Common myeloid progenitor, CD34-positive (primary cell): ENCODE results near the gene SNX20.

ENCODE experiments used
- CTCF ChIA-PET: fragments of 350-600 bp; sonication (Branson Sonifier 250); formaldehyde crosslinking; loops from one replicate; lab custom pipeline; 2021; ENCODE audit warnings: antibody characterized with exemption; lab: Charles Lee
- POLR2A ChIA-PET: fragments of 350-600 bp; sonication (Branson Sonifier 250); formaldehyde crosslinking; loops from one replicate; lab custom pipeline; 2021; ENCODE audit warnings: antibody characterized with exemption; lab: Charles Lee
- DNase-seq, 3 donors: peaks; one replicate each; pipeline versions ENCODE4 v3.0.0 to v3.0.0-alpha.2; 2013
- H3K27ac ChIP-seq, 2 experiments: 1 replicate in 1 of 2; 2 replicates in 1 of 2; pipeline ENCODE4 v1.7.0; 2013; ENCODE audit warnings: inconsistent platforms in 2 of 2, low read length in 2 of 2, mild to moderate bottlenecking in 2 of 2, low read depth in 1 of 2, moderate library complexity in 1 of 2; ENCODE audit not compliant: severe bottlenecking in 2 of 2, insufficient read depth in 1 of 2, poor library complexity in 1 of 2
- H3K27me3 ChIP-seq, 5 experiments: replicated peaks in 2 of 5; 1 replicate in 3 of 5; 2 replicates in 2 of 5; pipeline versions ENCODE4 v1.6.1 to v1.7.0; 2013; ENCODE audit warnings: low read length in 4 of 5, mild to moderate bottlenecking in 2 of 5, moderate library complexity in 2 of 5, inconsistent platforms in 1 of 5; ENCODE audit not compliant: insufficient read depth in 5 of 5, control insufficient read depth in 4 of 5
- H3K36me3 ChIP-seq, 4 experiments: 1 replicate in 2 of 4; 2 replicates in 2 of 4; pipeline versions ENCODE4 v1.6.1 to v1.7.0; 2013; ENCODE audit warnings: low read length in 3 of 4, control low read depth in 1 of 4, mild to moderate bottlenecking in 1 of 4; ENCODE audit not compliant: control insufficient read depth in 4 of 4, insufficient read depth in 4 of 4
- H3K4me1 ChIP-seq, 4 experiments: 1 replicate in 3 of 4; 2 replicates in 1 of 4; pipeline versions ENCODE4 v1.6.1 to v1.7.1; 2013; ENCODE audit warnings: low read length in 3 of 4, mild to moderate bottlenecking in 3 of 4, control low read depth in 1 of 4, inconsistent platforms in 1 of 4, moderate library complexity in 1 of 4; ENCODE audit not compliant: control insufficient read depth in 4 of 4, insufficient read depth in 4 of 4; ENCODE audit errors: control extremely low read depth in 1 of 4
- H3K4me3 ChIP-seq, 7 experiments: 1 replicate in 4 of 7; 2 replicates in 3 of 7; pipeline versions ENCODE4 v1.5.1 to v1.7.0; 2013; ENCODE audit warnings: mild to moderate bottlenecking in 7 of 7, low read length in 6 of 7, moderate library complexity in 6 of 7, inconsistent platforms in 2 of 7, low read depth in 2 of 7, control low read depth in 1 of 7; ENCODE audit not compliant: insufficient read depth in 4 of 7, control insufficient read depth in 1 of 7; ENCODE audit errors: extremely low read depth in 1 of 7
- H3K9me3 ChIP-seq, 5 experiments: 1 replicate in 4 of 5; 2 replicates in 1 of 5; pipeline versions ENCODE4 v1.6.1 to v1.7.1; 2013; ENCODE audit warnings: low read length in 4 of 5, mild to moderate bottlenecking in 2 of 5, inconsistent platforms in 1 of 5, low read depth in 1 of 5, moderate library complexity in 1 of 5; ENCODE audit not compliant: control insufficient read depth in 4 of 5, insufficient read depth in 2 of 5; ENCODE audit errors: control extremely low read depth in 1 of 5
- WGBS: methylation state at CpG from one replicate; pipeline ENCODE4 v1.1.5; 2013; ENCODE audit not compliant: insufficient coverage; 5-methylcytosine and 5-hydroxymethylcytosine counted together

Gene SNX20

DNA sequence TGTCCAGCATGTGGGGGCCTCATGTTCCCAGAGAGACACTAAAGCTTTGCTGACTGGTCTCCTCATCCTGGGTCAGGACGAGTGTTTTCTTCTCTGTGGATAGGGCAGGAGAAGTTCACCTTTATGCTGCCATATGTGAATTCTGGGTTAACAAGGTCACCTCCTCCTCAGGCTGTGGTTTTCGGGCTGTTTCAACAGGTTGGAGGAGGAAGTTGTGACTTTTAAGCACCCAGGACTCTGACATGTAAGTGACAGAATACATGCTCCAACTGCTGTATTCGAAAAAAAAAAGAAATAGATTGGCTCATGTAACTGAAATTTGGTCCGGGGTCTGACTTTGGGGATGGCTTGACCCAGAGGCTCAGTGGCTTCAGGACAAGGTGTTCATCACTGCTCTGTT is 54.2 kb downstream of the SNX20 start:
- H3K36me3 ChIP-seq = no peaks in the 10 kb centered on the region
- WGBS = 17% methylated on average over 2 of the region's 4 CpGs
- no peaks in the 10 kb centered on the region for H3K9me3 ChIP-seq
- POLR2A ChIA-PET = no interaction called here
- no peak overlapping the region for H3K27ac ChIP-seq
- DNase-seq = peak in 2 of 3 donors; percentile 37 to 48
- H3K4me3 ChIP-seq = peak overlapping the region in 1 of 7 experiments; percentile 22
- H3K27me3 ChIP-seq = no peaks in the 10 kb centered on the region
- CTCF ChIA-PET = interaction anchor here (0.7 to 1.6 kb wide), 4 partner anchors 120 to 257 kb away, joined by 3 to 4 read pairs (median 3); no protein-coding TSS in a partner anchor
- H3K4me1 ChIP-seq = peaks cover 5 to 16% (median 13%) of the 10 kb centered on the region in 4 experiments

- DNase-seq = no peak
- peaks cover 5 to 16% (median 13%) of the 10 kb centered on the region in 4 experiments for H3K4me1 ChIP-seq
- no peaks in the 10 kb centered on the region for H3K27me3 ChIP-seq
- H3K27ac ChIP-seq = no peak overlapping the region
- H3K36me3 ChIP-seq = no peaks in the 10 kb centered on the region
- 96% methylated on average over 8 of the region's 12 CpGs for WGBS
- H3K9me3 ChIP-seq = no peaks in the 10 kb centered on the region
- no peak overlapping the region for H3K4me3 ChIP-seq
- CTCF ChIA-PET = interaction anchor here (0.8 to 1.4 kb wide), 5 partner anchors 11 to 87 kb away, joined by 3 to 4 read pairs (median 3); no protein-coding TSS in a partner anchor
- POLR2A ChIA-PET = no interaction called here
These were observed 55.7 kb downstream of the SNX20 start for GRCh38 chr16:50625374-50625773.

- Histone ChIP-seq H3K9me3 (no peaks in the 10 kb centered on the region), H3K4me3 (no peak overlapping the region), H3K36me3 (no peaks in the 10 kb centered on the region), H3K4me1 (peaks cover 5 to 16% (median 13%) of the 10 kb centered on the region in 4 experiments), H3K27ac (no peak overlapping the region), H3K27me3 (no peaks in the 10 kb centered on the region)
- ChIA-PET POLR2A (no interaction called here), CTCF (interaction anchor here (1.2 kb wide), 1 partner anchor 41 kb away, joined by 3 read pairs; no protein-coding TSS in a partner anchor)
- 94% methylated on average over 3 of the region's 8 CpGs for WGBS
- DNase-seq = no peak
These were observed 56.6 kb downstream of the SNX20 start for GRCh38 chr16:50624449-50624970.

GRCh38 chr16:50622643-50623369 is 58.3 kb downstream of the SNX20 start:
- Histone ChIP-seq H3K9me3 (no peaks in the 10 kb centered on the region), H3K4me3 (no peak overlapping the region), H3K27me3 (no peaks in the 10 kb centered on the region), H3K27ac (no peak overlapping the region), H3K4me1 (peaks cover 5 to 14% (median 12%) of the 10 kb centered on the region in 4 experiments), H3K36me3 (no peaks in the 10 kb centered on the region)
- POLR2A ChIA-PET = interaction anchor here (0.6 kb wide), 1 partner anchor 32 kb away, joined by 4 read pairs; no protein-coding TSS in a partner anchor
- over 99% methylated on average over 12 of the region's 16 CpGs for WGBS
- no peak for DNase-seq
- CTCF ChIA-PET = interaction anchor here (0.8 to 1.8 kb wide), 3 partner anchors 11 to 184 kb away, joined by 4 to 5 read pairs (median 4); no protein-coding TSS in a partner anchor

DNA sequence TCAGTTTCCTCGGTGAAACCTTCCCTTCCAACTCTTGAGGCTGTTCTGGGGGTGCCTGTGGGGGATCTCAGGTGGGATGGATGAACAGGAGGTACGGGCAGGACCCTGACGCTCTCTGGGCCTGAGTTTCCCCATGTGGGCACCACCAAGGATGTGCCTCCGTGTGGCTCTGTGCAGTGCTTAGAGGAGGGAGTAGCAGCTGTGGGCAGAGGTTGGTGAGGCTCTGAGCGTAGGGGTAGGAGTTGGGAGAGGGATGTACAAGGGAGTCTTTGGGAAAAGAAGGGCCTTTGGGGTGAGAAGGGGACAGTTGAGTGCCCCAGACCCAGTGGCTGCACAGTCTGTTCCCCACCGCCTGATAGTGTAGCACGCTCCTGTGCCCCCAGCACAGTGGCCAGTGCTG is 59.1 kb downstream of the SNX20 start:
- H3K27ac ChIP-seq = no peak overlapping the region
- H3K36me3 ChIP-seq = no peaks in the 10 kb centered on the region
- ChIA-PET POLR2A (no interaction called here), CTCF (interaction anchor here (0.5 to 1.8 kb wide), 3 partner anchors 11 to 839 kb away, joined by 3 to 5 read pairs (median 4); no protein-coding TSS in a partner anchor)
- peaks cover 0 to 8% (median 6%) of the 10 kb centered on the region in 4 experiments for H3K4me1 ChIP-seq
- 98% methylated on average over 6 of the region's 7 CpGs for WGBS
- no peaks in the 10 kb centered on the region for H3K27me3 ChIP-seq
- no peaks in the 10 kb centered on the region for H3K9me3 ChIP-seq
- no peak for DNase-seq
- no peak overlapping the region for H3K4me3 ChIP-seq
